Stimulated activated CD4-positive, alpha-beta T cell treated with anti-CD3 and anti-CD28 coated beads, Interleukin-4, amount 100 ng/mL, for 24 hours (primary cell): ENCODE measurements around the gene LRRC70.
"Not testable (repeated sequence)": the region's sequence is repeated elsewhere in the genome, so short reads cannot be mapped to it uniquely, and the experiment has no call there.

Source experiments
- DNase-seq: peaks from one replicate; pipeline ENCODE4 v3.0.0-alpha.2; 2020

Gene LRRC70

GRCh38 chr5:62578540-62578939 lies at the start of gene LRRC70:
LRRC70 (plus strand) TSS chr5:62578819; CDS start chr5:62579439, 620 bp downstream.
- DNase-seq = no peak

- DNase-seq = no peak
Observed at GRCh38 chr5:62533597-62533996, 45.0 kb upstream of the LRRC70 start.

- no peak for DNase-seq
Observed at GRCh38 chr5:62534461-62535236, 44.0 kb upstream of the LRRC70 start.

GRCh38 chr5:62536232-62536631 lies 42.4 kb upstream of the LRRC70 start:
- DNase-seq = no peak

GRCh38 chr5:62536783-62537182 lies 41.8 kb upstream of the LRRC70 start:
- DNase-seq = no peak

- DNase-seq = peak; percentile 3
Observed at GRCh38 chr5:62538017-62538942, 40.3 kb upstream of the LRRC70 start.

- no peak for DNase-seq
Observed at GRCh38 chr5:62542720-62543119, 35.9 kb upstream of the LRRC70 start.

GRCh38 chr5:62547945-62548630 lies 30.5 kb upstream of the LRRC70 start:
- no peak for DNase-seq

GRCh38 chr5:62550103-62550502 lies 28.5 kb upstream of the LRRC70 start:
- no peak for DNase-seq

GRCh38 chr5:62555930-62556329 lies 22.7 kb upstream of the LRRC70 start:
- DNase-seq = no peak

- no peak for DNase-seq
Observed at GRCh38 chr5:62558941-62559340, 19.7 kb upstream of the LRRC70 start.

- no peak for DNase-seq
Observed at GRCh38 chr5:62560786-62561185, 17.8 kb upstream of the LRRC70 start.

GRCh38 chr5:62561896-62562295 lies 16.7 kb upstream of the LRRC70 start:
- no peak for DNase-seq

GRCh38 chr5:62562867-62563266 lies 15.8 kb upstream of the LRRC70 start:
- no peak for DNase-seq

GRCh38 chr5:62564101-62564500 lies 14.5 kb upstream of the LRRC70 start:
- no peak for DNase-seq

GRCh38 chr5:62565740-62566139 lies 12.9 kb upstream of the LRRC70 start:
- not testable (repeated sequence) for DNase-seq

- DNase-seq = no peak
Observed at GRCh38 chr5:62568143-62568542, 10.5 kb upstream of the LRRC70 start.

GRCh38 chr5:62568800-62569432 lies 9.7 kb upstream of the LRRC70 start:
- DNase-seq = no peak

GRCh38 chr5:62569470-62569869 lies 9.1 kb upstream of the LRRC70 start:
- DNase-seq = no peak

- DNase-seq = no peak
Observed at GRCh38 chr5:62572918-62573514, 5.6 kb upstream of the LRRC70 start.

GRCh38 chr5:62574599-62574998 lies 4.0 kb upstream of the LRRC70 start:
- DNase-seq = no peak

- DNase-seq = no peak
Observed at GRCh38 chr5:62575066-62575465, 3.6 kb upstream of the LRRC70 start.
